ENCODE data around the gene SPEN.

The SPEN gene

DNA sequence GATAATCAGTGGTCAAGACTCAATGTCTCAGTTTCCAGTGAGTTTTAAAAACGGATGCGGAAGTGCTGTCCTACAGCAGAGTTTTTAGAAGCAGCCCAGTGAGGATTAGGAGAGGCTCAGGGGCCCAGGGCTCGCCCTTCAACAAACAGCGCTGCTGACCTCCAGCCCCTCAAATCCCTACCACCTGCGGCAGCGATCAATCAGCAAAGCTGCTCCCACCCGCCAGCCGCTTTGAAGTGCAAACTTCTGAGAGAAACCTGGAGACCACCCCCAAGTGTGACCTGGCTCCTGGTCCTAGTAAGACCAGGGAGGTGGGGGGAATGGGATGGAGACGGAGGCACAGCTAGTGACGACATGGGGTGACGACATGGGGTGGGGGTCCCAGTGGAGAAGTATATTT, 114.0 kb downstream of the SPEN start:
- no peak overlapping the region for H3K27ac ChIP-seq
- TF ChIP-seq, protein P1, sequence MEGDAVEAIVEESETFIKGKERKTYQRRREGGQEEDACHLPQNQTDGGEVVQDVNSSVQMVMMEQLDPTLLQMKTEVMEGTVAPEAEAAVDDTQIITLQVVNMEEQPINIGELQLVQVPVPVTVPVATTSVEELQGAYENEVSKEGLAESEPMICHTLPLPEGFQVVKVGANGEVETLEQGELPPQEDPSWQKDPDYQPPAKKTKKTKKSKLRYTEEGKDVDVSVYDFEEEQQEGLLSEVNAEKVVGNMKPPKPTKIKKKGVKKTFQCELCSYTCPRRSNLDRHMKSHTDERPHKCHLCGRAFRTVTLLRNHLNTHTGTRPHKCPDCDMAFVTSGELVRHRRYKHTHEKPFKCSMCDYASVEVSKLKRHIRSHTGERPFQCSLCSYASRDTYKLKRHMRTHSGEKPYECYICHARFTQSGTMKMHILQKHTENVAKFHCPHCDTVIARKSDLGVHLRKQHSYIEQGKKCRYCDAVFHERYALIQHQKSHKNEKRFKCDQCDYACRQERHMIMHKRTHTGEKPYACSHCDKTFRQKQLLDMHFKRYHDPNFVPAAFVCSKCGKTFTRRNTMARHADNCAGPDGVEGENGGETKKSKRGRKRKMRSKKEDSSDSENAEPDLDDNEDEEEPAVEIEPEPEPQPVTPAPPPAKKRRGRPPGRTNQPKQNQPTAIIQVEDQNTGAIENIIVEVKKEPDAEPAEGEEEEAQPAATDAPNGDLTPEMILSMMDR (IDR thresholded peaks at IDR 0.05), result no peak
- TF ChIP-seq ZFX (IDR thresholded peaks at IDR 0.05; ENCODE audit: borderline replicate concordance), result no peak

DNA sequence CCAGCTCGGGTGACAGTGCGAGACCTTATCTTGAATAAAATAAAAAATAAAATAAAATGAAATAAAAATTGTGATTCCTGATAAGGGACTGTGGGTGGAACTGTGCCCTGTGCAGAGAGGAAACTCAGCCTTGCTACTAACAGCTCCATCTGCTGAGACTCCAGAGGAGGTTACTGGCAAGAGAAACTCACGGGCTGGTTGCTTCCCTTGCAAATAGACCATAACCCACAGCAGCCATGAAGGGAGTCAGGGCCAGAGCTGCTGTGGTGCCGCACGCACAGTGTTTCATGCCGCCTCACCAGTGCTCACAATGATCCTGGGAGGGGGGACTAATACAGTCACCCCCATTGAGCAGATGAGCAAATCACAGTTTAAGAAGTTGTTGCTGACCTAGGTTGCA, 114.7 kb downstream of the SPEN start:
- H3K27ac ChIP-seq, result no peak overlapping the region
- TF ChIP-seq, protein P1 (IDR thresholded peaks at IDR 0.05), result no peak
- TF ChIP-seq ZFX (IDR thresholded peaks at IDR 0.05; ENCODE audit: borderline replicate concordance), result no peak

DNA sequence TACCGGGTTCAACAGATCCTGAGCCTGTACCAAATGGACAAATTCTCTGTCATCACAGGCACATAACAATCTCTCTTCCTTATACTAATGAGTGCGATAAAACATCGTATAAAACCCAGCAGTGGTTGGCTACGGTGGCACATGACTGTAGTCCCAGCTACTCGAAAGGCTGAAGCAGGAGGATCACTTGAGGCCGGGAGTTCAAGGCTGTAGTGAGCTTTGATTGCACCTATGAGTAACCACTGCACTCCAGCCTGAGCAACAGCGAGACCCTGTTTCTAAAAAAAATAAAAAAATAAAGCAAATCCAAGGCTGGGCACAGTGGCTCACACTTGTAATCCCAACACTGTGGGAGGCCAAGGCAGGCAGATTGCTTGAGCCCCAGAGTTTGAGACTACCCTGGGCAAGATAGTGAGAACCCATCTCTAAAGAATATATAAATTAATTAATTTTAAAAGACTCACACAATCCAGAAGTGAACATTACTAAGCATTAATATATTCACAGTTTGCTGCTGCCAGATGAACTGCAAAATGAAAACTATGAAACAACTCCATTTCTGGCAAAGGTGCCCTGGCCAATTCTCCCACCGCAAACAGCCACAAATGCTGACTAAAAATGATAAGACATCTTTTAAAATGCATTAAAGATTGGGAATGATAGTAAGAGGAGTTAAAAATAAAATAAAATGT, 115.3 kb downstream of the SPEN start:
- H3K27ac ChIP-seq, result no peak overlapping the region
- TF ChIP-seq ZFX (IDR thresholded peaks at IDR 0.05; ENCODE audit: borderline replicate concordance), result no peak
- TF ChIP-seq, protein P1 (IDR thresholded peaks at IDR 0.05), result no peak

DNA sequence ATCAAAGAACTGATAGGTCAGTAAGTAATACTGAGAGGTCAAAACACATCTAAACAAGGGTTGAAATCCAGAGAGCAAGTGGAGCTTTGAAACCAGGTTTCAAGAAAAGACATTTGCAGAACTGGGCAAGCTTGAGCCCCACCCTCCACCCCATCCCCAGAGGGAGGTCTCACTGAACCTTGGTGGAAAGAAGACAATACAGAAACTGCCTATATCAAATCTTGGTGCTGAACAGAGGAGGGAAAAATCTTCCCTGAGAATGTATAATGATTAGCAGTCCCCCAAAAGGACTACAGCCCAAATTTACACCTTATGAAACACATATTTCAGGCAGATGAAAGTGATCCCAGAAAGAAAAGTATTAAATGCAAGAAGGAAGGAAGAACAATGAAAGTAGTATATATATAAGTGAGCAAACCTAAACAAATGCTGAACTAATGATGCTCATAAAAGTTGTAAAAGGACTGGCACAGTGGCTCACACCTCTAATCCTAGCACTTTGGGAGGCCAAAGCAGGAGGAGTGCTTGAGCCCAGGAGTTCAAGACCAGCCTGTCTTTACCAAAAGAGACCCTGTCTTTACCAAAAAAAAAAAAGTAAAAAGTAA, 116.0 kb downstream of the SPEN start:
- no peak overlapping the region for H3K27ac ChIP-seq
- TF ChIP-seq, protein P1 (IDR thresholded peaks at IDR 0.05), result no peak
- no peak for TF ChIP-seq ZFX (IDR thresholded peaks at IDR 0.05; ENCODE audit: borderline replicate concordance)

DNA sequence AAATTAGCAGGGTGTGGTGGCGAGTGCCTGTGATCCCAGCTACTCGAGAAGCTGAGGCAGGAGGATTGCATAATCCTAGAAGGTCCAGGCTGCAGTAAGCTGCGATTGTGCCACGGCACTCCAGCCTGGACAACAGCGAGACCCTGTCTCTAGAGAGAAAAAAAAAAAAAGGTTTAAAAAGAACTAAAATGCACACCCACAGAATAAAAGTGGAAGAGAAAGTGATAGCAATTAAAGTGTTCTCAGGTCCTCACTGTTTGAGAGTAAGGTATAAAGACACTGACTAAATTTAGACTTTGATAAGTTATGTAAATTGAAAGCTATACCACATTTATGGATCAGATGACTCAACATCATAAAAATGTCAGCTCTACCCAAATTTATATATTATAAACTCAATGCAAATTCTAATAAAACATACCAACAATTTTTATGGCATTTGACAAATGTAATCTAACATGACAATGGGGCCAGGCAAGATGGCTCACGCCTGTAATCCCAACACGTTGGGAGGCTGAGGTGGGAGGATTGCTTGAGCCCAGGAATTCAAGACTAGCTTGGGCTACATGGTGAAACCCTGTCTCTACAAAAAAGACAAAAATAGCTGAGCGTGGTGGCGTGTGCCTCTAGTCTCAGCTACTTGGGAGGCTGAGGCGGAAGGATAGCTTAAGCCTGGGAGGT, 116.6 kb downstream of the SPEN start:
- H3K27ac ChIP-seq, result no peak overlapping the region
- TF ChIP-seq ZFX (IDR thresholded peaks at IDR 0.05; ENCODE audit: borderline replicate concordance), result no peak
- TF ChIP-seq, protein P1 (IDR thresholded peaks at IDR 0.05), result no peak

DNA sequence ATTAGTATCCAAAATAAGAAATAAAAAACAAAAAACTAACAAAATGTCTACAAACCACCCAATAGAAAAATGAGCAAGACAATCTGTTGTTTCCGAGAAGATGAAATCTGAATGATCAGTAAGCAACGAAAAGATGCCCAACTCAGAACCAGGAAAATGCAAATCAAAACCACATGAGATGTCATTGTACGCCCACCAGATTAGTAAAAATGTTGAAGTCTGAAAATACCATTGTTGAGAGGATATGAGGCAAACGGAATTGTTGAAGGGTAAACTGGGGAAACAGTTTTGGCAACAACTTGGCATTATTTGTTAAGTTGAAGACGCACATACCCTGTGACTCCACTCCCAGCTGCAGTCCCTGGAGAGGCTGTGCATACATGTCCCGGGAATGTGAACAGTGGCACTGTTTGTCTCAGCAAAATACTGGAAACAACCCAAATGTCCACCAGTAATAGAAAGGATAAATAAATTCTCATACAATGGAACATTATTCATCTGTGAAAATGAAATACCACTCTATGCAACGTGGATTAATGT, 117.8 kb downstream of the SPEN start:
- H3K27ac ChIP-seq, result no peak overlapping the region
- TF ChIP-seq, protein P1 (IDR thresholded peaks at IDR 0.05), result no peak
- TF ChIP-seq ZFX (IDR thresholded peaks at IDR 0.05; ENCODE audit: borderline replicate concordance), result no peak

All from 22Rv1 (cell line).